ENCODE results near the gene PHEX. TPM values are rescaled to one million over a fixed set of nuclear protein-coding genes. Genes with fewer than 3 reads are reported as not detected.

Gene PHEX
- total RNA-seq, 1 donor: 1.4 TPM

- Histone ChIP-seq H2AFZ (ENCODE audit: low read length) (no peak overlapping the region), H3K36me3 (ENCODE audit: insufficient read depth, low read length) (no peaks in the 10 kb centered on the region), H3K27ac (ENCODE audit: low read depth, low read length) (no peak overlapping the region), H3K4me1 (ENCODE audit: insufficient read depth, low read length) (no peaks in the 10 kb centered on the region), H3K79me2 (ENCODE audit: insufficient read depth, low read length) (no peaks in the 10 kb centered on the region), H3K4me2 (ENCODE audit: insufficient read depth, low read length) (no peak overlapping the region), H3K27me3 (ENCODE audit: insufficient read depth, low read length) (no peaks in the 10 kb centered on the region), H4K20me1 (ENCODE audit: insufficient read depth, low read length) (no peaks in the 10 kb centered on the region), H3K9me3 (ENCODE audit: low read depth, low read length) (no peaks in the 10 kb centered on the region), H3K4me3 (ENCODE audit: insufficient read depth, low read length) (no peak overlapping the region)
- no peak for DNase-seq (ENCODE audit: insufficient read length, low spot score, missing footprints)
- TF ChIP-seq CTCF (IDR thresholded peaks at IDR 0.05; ENCODE audit: extremely low read depth, low read depth, low read length): no peak
Observed at GRCh38 chrX:22193851-22194659, 161.9 kb downstream of the PHEX start.

- H3K36me3 ChIP-seq (ENCODE audit: insufficient read depth, low read length): no peaks in the 10 kb centered on the region
- H4K20me1 ChIP-seq (ENCODE audit: insufficient read depth, low read length): no peaks in the 10 kb centered on the region
- H3K4me1 ChIP-seq (ENCODE audit: insufficient read depth, low read length): no peaks in the 10 kb centered on the region
- H3K27me3 ChIP-seq (ENCODE audit: insufficient read depth, low read length): no peaks in the 10 kb centered on the region
- TF ChIP-seq CTCF (IDR thresholded peaks at IDR 0.05; ENCODE audit: extremely low read depth, low read depth, low read length): no peak
- no peaks in the 10 kb centered on the region for H3K79me2 ChIP-seq (ENCODE audit: insufficient read depth, low read length)
- H3K4me3 ChIP-seq (ENCODE audit: insufficient read depth, low read length): no peak overlapping the region
- no peaks in the 10 kb centered on the region for H3K9me3 ChIP-seq (ENCODE audit: low read depth, low read length)
- H3K4me2 ChIP-seq (ENCODE audit: insufficient read depth, low read length): no peak overlapping the region
- H2AFZ ChIP-seq (ENCODE audit: low read length): no peak overlapping the region
- DNase-seq (ENCODE audit: insufficient read length, low spot score, missing footprints): no peak
- no peak overlapping the region for H3K27ac ChIP-seq (ENCODE audit: low read depth, low read length)
Observed at GRCh38 chrX:22194660-22194945, 162.5 kb downstream of the PHEX start.

- DNase-seq (ENCODE audit: insufficient read length, low spot score, missing footprints): no peak
- no peak overlapping the region for H2AFZ ChIP-seq (ENCODE audit: low read length)
- no peak overlapping the region for H3K27ac ChIP-seq (ENCODE audit: low read depth, low read length)
- no peaks in the 10 kb centered on the region for H3K36me3 ChIP-seq (ENCODE audit: insufficient read depth, low read length)
- no peaks in the 10 kb centered on the region for H4K20me1 ChIP-seq (ENCODE audit: insufficient read depth, low read length)
- H3K4me2 ChIP-seq (ENCODE audit: insufficient read depth, low read length): no peak overlapping the region
- no peaks in the 10 kb centered on the region for H3K4me1 ChIP-seq (ENCODE audit: insufficient read depth, low read length)
- TF ChIP-seq CTCF (IDR thresholded peaks at IDR 0.05; ENCODE audit: extremely low read depth, low read depth, low read length): no peak
- no peaks in the 10 kb centered on the region for H3K79me2 ChIP-seq (ENCODE audit: insufficient read depth, low read length)
- H3K4me3 ChIP-seq (ENCODE audit: insufficient read depth, low read length): no peak overlapping the region
- no peaks in the 10 kb centered on the region for H3K9me3 ChIP-seq (ENCODE audit: low read depth, low read length)
- H3K27me3 ChIP-seq (ENCODE audit: insufficient read depth, low read length): no peaks in the 10 kb centered on the region
Observed at GRCh38 chrX:22196149-22196548, 164.0 kb downstream of the PHEX start.

GRCh38 chrX:22202251-22202650 is 170.1 kb downstream of the PHEX start:
- no peaks in the 10 kb centered on the region for H3K27me3 ChIP-seq (ENCODE audit: insufficient read depth, low read length)
- no peaks in the 10 kb centered on the region for H3K36me3 ChIP-seq (ENCODE audit: insufficient read depth, low read length)
- TF ChIP-seq CTCF (IDR thresholded peaks at IDR 0.05; ENCODE audit: extremely low read depth, low read depth, low read length): no peak
- H3K27ac ChIP-seq (ENCODE audit: low read depth, low read length): no peak overlapping the region
- H3K4me2 ChIP-seq (ENCODE audit: insufficient read depth, low read length): no peak overlapping the region
- no peak overlapping the region for H2AFZ ChIP-seq (ENCODE audit: low read length)
- H3K9me3 ChIP-seq (ENCODE audit: low read depth, low read length): no peaks in the 10 kb centered on the region
- H3K4me3 ChIP-seq (ENCODE audit: insufficient read depth, low read length): no peak overlapping the region
- no peak for DNase-seq (ENCODE audit: insufficient read length, low spot score, missing footprints)
- H3K4me1 ChIP-seq (ENCODE audit: insufficient read depth, low read length): no peaks in the 10 kb centered on the region
- H4K20me1 ChIP-seq (ENCODE audit: insufficient read depth, low read length): no peaks in the 10 kb centered on the region
- no peaks in the 10 kb centered on the region for H3K79me2 ChIP-seq (ENCODE audit: insufficient read depth, low read length)
